CD1c-positive myeloid dendritic cell (primary cell): Measurements from ENCODE around the gene ZNF718.
A peak's percentile ranks its signal among the peaks of the same experiment; 100 is the strongest.
"Not testable (repeated sequence)": the region's sequence is repeated elsewhere in the genome, so short reads cannot be mapped to it uniquely, and the experiment has no call there.

Experiments
- DNase-seq: peaks from one replicate; pipeline ENCODE4 v3.0.0-alpha.2; 2016; ENCODE audit errors: extremely low spot score

ZNF718 gene

GRCh38 chr4:161496-162284 lies 37.4 kb downstream of the ZNF718 start:
- DNase-seq: no peak

GRCh38 chr4:169640-170039 lies 45.3 kb downstream of the ZNF718 start:
- DNase-seq: not testable (repeated sequence)

- DNase-seq: not testable (repeated sequence)
Measured at GRCh38 chr4:171318-171717, 47.0 kb downstream of the ZNF718 start.

GRCh38 chr4:173666-174314 lies 49.5 kb downstream of the ZNF718 start:
- DNase-seq: no peak

GRCh38 chr4:175986-176385 lies 51.7 kb downstream of the ZNF718 start:
- no peak for DNase-seq

- no peak for DNase-seq
Measured at GRCh38 chr4:176995-177394, 52.7 kb downstream of the ZNF718 start.

- DNase-seq: not testable (repeated sequence)
Measured at GRCh38 chr4:182225-182624, 57.9 kb downstream of the ZNF718 start.

- no peak for DNase-seq
Measured at GRCh38 chr4:188091-188490, 63.8 kb downstream of the ZNF718 start.

- DNase-seq: not testable (repeated sequence)
Measured at GRCh38 chr4:195159-195558, 70.9 kb downstream of the ZNF718 start.

GRCh38 chr4:200936-201335 lies 76.6 kb downstream of the ZNF718 start:
- DNase-seq: no peak

GRCh38 chr4:202822-203221 lies 78.5 kb downstream of the ZNF718 start:
- DNase-seq: not testable (repeated sequence)

GRCh38 chr4:205097-205756 lies 80.9 kb downstream of the ZNF718 start:
- DNase-seq: no peak

- DNase-seq: no peak
Measured at GRCh38 chr4:206054-206453, 81.8 kb downstream of the ZNF718 start.

GRCh38 chr4:208416-209096 lies 84.3 kb downstream of the ZNF718 start:
- not testable (repeated sequence) for DNase-seq

GRCh38 chr4:211033-211511 lies 86.8 kb downstream of the ZNF718 start:
- DNase-seq: no peak

GRCh38 chr4:212438-213188 lies 88.3 kb downstream of the ZNF718 start:
- DNase-seq: peak; percentile 1

GRCh38 chr4:213189-213535 lies 88.9 kb downstream of the ZNF718 start:
- DNase-seq: not testable (repeated sequence)
